GM12874 (cell line): ENCODE data around the gene ADGRV1.

Source experiments
- TF ChIP-seq, protein P1 (sequence below): IDR thresholded peaks from 2 replicates; pipeline ENCODE4 v1.5.1; 2011; ENCODE audit warnings: low read depth, mild to moderate bottlenecking, control low read depth, low read length, moderate library complexity; ENCODE audit not compliant: insufficient read depth

Gene ADGRV1

DNA sequence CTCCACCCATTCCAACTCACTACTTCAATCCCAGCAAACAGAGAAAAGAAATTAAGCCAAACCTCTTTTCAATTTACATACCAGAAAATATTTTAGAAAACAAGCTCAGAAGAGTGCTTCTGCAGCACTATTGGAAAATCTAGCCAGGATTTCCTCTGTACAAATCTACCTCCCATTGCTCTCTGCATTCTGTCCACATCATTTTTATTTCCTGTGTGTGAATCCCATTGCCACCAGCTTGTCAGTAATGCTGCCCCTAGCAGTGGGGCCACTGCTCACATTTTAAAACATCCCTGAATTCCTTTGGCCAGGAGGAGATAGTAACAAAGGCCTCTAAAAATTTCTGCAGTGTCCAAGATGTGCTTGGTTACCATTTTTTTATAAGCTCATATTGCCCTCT, 592.0 kb downstream of the ADGRV1 start:
- TF ChIP-seq, protein P1, sequence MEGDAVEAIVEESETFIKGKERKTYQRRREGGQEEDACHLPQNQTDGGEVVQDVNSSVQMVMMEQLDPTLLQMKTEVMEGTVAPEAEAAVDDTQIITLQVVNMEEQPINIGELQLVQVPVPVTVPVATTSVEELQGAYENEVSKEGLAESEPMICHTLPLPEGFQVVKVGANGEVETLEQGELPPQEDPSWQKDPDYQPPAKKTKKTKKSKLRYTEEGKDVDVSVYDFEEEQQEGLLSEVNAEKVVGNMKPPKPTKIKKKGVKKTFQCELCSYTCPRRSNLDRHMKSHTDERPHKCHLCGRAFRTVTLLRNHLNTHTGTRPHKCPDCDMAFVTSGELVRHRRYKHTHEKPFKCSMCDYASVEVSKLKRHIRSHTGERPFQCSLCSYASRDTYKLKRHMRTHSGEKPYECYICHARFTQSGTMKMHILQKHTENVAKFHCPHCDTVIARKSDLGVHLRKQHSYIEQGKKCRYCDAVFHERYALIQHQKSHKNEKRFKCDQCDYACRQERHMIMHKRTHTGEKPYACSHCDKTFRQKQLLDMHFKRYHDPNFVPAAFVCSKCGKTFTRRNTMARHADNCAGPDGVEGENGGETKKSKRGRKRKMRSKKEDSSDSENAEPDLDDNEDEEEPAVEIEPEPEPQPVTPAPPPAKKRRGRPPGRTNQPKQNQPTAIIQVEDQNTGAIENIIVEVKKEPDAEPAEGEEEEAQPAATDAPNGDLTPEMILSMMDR, result no peak

DNA sequence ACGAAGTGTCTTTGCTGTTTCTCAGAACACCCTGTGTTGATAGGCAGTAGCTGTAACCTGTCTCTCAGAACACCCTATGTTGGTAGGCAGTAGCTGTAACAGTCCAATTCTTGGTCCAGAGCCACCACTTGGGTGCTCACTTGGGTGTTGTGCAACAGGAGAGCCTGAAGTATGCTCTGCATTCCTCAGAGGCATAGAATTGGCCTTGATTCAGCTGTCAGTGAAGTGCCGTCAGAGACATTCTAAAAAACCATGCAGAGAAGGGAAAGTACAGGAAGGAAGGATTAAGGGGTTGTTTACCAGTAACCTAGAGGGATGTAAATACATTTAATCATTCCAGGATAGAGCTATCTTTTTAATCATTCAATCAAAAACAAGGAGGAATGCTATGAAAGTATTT, 593.4 kb downstream of the ADGRV1 start:
- TF ChIP-seq, protein P1, result no peak

DNA sequence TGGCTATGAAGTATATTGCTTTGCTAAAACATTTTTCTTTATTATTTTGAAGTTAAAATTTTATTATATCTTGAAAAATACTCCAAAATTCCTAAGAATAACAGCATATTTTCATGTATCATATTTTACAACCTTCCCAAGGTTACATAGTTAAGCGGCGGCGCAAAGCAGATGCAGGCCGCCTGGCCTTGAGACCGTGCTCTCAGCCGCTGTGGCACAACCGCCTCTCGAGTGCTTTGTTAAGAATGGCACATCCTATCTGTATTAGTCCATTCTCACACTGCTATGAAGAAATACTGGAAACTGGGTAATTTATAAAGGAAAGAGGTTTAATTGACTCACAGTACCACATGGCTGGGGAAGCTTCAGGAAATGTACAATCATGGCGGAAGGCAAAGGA, 595.7 kb downstream of the ADGRV1 start:
- TF ChIP-seq, protein P1, result no peak

DNA sequence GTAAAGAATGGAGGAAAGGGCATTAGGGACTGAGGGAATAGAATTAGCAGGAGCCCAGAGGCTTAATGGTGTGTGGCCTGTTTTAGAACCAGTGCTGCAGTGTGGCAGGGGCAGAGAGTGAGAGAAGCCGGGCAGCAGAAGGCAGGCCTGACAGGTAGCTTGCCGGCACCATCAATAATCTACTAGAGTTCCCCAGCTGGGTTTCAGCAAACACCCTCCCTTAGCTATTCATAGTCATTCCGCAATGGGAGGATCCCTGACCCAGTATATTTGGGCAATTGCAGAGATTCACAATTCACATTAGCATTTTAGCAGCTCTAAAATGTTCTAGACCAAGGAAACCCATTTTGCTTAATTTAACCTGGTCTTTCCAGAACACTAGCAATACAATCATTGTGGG, 596.7 kb downstream of the ADGRV1 start:
- TF ChIP-seq, protein P1, result no peak

DNA sequence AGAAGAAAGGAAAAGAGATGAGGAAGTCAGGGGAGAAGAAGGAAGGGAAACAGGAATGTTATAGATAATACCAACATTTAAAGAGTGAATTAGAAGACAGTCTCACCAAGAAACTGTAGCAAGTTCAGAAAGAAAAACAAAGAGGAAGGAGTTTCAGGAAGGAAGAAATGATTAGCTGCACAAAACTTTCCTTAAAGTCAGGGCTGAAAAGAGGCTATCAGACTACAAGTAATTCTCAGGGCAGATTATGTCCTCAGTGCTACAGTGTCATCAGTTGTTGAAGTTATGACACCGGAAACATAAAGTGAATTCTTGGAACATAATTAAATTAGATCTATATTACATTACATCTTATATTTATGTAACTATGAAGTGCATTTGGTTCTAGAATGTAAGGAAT, 597.6 kb downstream of the ADGRV1 start:
- TF ChIP-seq, protein P1, result no peak

DNA sequence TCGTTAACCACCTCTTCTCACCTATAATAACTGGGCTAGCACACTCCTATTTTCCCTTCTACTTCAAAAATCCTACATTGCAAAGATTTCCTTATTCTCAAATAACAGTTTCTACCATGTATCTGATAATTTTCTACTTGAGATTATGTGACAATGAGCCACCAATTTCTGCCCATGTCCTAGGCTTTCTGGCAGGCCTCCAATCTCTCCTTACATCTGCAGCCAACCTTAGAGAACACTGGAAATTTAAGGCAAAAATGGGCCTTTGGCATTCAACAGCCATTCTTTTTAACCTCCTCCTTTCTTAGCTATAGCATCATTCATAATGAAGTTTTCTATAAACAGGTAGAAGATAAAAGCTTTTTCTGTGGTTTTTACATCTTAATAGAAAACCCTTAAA, 599.4 kb downstream of the ADGRV1 start:
- TF ChIP-seq, protein P1, result no peak

DNA sequence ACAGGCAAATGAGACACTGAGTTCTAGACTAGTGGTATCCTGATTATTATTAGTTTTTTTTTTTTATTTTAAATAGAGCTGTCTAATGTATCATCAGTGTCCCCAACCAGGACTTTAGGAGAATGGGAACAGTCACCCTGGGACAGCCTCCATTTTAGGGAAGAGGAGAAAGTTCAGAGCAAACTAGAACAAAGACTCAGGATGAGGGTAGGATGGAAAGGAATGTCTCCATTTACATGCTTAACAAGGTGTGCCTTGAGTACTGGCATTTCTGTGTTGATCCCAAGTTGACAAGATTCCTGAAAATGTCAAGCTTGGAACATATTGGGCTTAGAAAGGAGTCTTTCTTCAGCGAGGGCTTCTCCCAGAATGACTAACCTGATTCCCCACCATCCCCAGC, 601.0 kb downstream of the ADGRV1 start:
- TF ChIP-seq, protein P1, result no peak

DNA sequence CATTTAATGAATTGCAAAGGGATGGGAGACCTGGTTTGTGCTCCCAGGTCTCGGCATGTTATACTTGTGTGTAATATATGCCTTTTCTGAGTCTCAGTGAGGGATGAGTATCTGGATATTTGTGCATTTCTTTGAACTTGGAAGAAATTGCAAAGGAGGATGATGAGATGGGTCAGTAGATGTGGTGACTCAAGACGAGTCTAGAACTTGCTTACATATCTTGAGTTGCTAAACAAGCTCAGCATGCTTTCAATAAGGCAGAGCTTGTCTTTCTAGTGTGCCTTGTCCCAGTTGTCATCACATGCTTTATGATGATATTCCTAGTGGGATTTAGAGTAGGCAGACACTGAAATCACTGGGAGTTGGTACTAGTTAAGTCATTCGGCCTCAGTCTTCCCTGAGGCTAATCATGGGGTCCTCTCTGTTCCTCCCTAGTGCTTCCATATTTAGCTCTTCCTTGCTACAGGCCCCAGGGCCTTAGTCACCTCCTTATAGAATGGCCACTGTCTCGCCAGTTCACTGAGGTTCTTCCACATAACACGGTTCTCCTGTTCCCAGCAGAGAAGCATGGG, 602.2 kb downstream of the ADGRV1 start:
- TF ChIP-seq, protein P1, result no peak
